Skeletal muscle cell (primary cell): ENCODE results near the gene BCAS3.
"Not testable (repeated sequence)": the region's sequence is repeated elsewhere in the genome, so short reads cannot be mapped to it uniquely, and the experiment has no call there.

Source experiments
- DNase-seq: peaks from one replicate; pipeline ENCODE4 v3.0.0-alpha.2; 2010; ENCODE audit warnings: low read depth
- H3K4me3 ChIP-seq: 2 replicates; pipeline ENCODE4 v1.5.1; 2011; ENCODE audit warnings: low read depth, mild to moderate bottlenecking, control low read depth, low read length, moderate library complexity

BCAS3 gene

GRCh38 chr17:61131585-61131984 lies 453.9 kb downstream of the BCAS3 start:
- H3K4me3 ChIP-seq = no peak overlapping the region
- no peak for DNase-seq

- no peak overlapping the region for H3K4me3 ChIP-seq
- DNase-seq = no peak
These were observed 454.9 kb downstream of the BCAS3 start for GRCh38 chr17:61132524-61132923.

DNA sequence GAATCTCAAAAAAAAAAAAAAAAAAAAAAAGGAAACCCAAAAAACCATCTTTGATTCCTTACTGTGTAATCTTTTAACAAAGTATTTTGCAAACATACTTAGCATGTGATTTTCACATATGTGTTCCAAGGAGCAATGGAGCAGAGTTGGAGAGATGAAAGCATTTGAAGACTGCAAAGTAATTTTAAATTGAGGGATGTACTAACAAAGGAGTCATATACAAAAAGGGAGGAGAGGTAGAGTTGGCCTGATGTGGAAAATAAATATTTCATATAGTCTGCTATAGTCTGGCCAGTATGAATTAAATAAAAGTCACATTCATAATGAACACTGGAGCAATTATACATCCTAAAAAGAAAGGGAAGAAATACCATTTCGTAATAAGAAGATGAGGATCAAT lies 456.2 kb downstream of the BCAS3 start:
- no peak overlapping the region for H3K4me3 ChIP-seq
- DNase-seq = no peak

GRCh38 chr17:61134551-61135235 lies 457.0 kb downstream of the BCAS3 start:
- DNase-seq = no peak
- no peak overlapping the region for H3K4me3 ChIP-seq

- no peak overlapping the region for H3K4me3 ChIP-seq
These were observed 458.1 kb downstream of the BCAS3 start for GRCh38 chr17:61135782-61136181.

DNA sequence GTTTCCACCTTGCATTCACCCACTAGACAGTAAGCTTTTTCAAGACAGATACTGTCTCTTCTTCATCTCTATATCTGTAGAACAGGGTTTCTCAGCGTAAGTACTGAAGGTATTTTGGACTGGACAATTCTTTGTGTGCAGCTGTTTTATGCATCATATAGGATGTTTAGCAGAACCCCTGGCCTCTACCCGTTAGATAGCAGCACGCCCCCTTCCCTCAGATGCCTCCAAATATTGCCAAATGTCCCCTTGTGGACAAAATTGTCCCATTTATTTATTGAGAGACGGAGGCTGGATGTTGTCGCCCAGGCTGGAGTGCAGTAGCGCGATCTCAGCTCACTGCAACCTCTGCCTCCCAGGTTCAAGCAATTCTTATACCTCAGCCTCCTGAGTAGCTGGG lies 458.6 kb downstream of the BCAS3 start:
- no peak overlapping the region for H3K4me3 ChIP-seq
- no peak for DNase-seq

More at GRCh38 chr17:61135782-61136181, 458.1 kb downstream of the BCAS3 start:
- DNase-seq = no peak

- H3K4me3 ChIP-seq = no peak overlapping the region
- DNase-seq = peak; percentile 37
These were observed 461.6 kb downstream of the BCAS3 start for GRCh38 chr17:61139219-61139618.

- no peak overlapping the region for H3K4me3 ChIP-seq
- no peak for DNase-seq
These were observed 462.6 kb downstream of the BCAS3 start for GRCh38 chr17:61140081-61140786.

DNA sequence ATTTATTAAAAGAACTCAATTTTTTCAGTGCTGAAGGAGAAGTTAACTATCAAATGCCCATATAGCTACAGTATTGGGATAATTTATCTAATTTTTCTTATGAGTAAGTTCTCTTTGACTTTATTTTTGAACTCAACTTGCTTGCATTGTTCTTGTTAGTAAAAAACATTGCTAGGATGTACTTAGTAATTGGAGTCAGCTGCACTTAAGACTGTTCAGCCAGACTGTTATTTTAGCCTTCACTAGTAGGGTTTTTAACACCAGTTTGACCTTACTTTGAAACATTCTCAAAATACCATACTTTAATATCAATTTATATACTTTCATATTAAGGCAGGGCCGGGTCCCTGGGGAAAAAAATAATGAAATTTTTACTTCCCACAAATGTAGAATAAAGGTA lies 465.4 kb downstream of the BCAS3 start:
- DNase-seq = no peak
- no peak overlapping the region for H3K4me3 ChIP-seq

- peak; percentile 37 for DNase-seq
- H3K4me3 ChIP-seq = no peak overlapping the region
These were observed 466.5 kb downstream of the BCAS3 start for GRCh38 chr17:61144137-61144536.

DNA sequence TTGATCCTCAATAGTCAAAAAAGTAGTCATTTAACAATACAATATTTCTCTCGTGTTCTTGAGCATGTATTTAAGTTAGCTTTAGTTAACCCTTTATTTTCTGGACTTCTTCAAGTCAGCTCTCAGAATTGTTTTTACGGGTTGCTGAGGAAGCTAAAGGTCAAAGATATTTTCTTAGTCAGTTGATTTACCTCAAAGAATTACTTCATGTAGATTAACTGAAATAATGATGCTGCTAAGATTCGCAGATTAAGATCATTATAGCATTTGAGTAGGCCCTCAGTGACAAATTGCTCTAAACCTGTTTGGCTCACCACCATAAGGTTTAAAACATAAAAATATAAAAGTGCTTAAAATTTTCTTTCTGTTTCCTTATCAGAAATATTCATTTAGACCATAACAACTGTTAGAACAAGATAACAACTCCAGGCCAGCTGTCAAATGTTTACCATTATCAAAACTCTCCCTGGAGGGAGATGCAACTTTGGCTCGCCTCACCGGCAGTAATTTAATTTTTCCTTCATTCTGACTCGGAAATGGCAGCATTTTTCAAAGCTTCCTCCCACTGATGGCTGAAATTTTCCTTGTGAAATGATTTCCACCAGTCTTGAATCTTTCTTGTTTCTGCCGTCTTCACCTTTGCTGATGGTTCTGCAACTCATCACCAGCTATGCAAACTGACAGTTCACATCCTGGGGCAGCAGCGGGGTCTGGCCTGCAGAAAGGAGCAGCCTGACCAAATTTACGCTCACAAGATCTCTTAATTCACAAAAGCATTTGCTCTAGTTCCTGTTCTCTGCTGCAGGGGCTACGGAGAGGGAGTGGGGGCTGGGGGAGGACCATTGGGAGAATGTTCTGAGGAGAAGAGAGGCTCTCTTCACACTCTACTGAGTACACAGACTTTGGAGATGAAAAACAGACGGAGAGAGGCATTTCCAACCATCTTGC lies 467.2 kb downstream of the BCAS3 start:
- no peak overlapping the region for H3K4me3 ChIP-seq

GRCh38 chr17:61146833-61147232 lies 469.2 kb downstream of the BCAS3 start:
- not testable (repeated sequence) for DNase-seq, H3K4me3 ChIP-seq

More for the DNA sequence above, 467.2 kb downstream of the BCAS3 start:
- no peak for DNase-seq

DNA sequence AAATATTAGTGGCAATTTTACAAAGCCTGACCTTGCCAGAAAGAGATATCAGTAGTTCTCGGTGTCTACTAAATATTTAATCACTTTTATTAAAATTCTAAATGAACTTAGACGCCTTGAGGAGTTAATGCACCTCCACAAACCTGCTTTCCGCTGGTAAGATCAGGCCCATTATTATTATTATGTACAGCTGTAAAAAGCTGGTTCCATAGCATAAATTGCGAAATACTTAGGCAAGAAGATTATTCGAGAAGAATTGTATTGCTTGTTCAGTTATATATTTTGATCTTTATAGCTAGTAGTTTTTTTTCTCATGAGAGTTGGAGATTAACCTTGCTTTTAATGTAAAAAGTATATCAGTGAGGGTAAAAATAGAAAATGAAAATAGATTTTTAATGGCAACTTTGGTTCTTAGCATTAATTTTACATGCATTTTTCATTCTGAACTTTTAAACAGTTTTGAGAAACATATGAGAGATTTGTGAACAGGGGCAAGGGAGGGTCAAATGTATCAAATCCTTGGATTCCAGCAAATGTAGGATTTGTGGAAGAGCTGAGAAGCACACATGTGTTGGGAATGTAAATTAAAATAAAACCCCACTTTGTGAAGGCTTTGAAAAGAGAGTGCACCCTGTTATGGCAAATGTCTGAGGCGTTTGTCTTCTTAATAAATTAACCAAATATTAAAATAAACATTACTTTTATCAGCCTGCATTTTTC lies 471.6 kb downstream of the BCAS3 start:
- no peak overlapping the region for H3K4me3 ChIP-seq

DNA sequence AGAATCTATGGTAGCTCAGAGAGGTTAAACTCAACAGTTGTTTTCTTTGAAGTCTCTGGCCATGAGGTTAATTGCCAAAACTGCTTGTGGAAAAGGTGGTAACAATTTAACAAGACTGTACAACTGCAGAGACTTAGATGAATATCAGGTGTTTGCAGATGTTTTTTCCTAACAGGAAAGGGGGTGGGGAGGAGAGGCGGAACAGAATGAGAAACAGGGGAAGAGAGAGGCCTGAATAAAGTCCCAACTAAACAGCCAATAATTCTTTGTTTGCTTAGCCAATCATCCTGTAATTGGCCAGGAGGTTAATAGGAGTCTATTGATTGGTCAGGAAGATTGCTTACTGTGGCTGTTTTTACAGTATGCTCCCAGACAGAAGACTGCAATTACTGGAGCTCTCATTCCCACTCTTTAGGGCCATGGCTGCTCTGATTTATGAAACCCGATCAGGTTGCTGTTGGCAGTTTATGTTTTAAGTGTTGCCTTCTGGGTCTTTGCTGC lies 472.3 kb downstream of the BCAS3 start:
- no peak for DNase-seq
- H3K4me3 ChIP-seq = no peak overlapping the region

More for the DNA sequence above, 471.6 kb downstream of the BCAS3 start:
- DNase-seq = no peak

DNA sequence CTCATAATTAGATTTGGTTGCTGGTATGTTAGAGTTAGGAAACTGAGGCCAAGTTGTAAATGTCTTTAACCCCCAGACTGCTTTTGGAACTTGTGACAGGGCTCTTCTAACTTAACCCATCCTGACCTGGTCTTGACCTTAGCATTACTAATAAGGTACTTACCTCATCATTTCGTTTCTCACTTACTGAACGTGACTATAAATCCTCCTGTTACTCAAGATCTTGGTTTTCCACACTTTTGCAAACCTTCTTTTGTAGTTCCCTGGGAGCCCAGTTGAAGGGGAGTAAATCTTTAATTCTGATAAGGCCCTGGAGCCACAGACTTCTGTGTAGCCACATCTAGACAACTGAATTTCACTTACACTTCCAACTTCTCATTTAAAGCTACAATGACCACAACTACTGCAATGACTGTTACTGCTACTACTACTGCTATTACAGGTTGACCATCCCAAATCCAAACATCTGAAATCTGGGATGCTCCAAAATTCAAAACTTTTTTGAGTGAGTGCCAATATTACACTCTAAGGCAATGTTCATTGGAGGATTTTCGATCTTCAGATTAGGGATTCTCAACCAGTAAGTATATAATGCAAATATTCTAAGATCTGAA lies 473.1 kb downstream of the BCAS3 start:
- no peak for DNase-seq
- H3K4me3 ChIP-seq = no peak overlapping the region

- no peak for DNase-seq
- H3K4me3 ChIP-seq = no peak overlapping the region
These were observed 475.2 kb downstream of the BCAS3 start for GRCh38 chr17:61152898-61153297.

DNA sequence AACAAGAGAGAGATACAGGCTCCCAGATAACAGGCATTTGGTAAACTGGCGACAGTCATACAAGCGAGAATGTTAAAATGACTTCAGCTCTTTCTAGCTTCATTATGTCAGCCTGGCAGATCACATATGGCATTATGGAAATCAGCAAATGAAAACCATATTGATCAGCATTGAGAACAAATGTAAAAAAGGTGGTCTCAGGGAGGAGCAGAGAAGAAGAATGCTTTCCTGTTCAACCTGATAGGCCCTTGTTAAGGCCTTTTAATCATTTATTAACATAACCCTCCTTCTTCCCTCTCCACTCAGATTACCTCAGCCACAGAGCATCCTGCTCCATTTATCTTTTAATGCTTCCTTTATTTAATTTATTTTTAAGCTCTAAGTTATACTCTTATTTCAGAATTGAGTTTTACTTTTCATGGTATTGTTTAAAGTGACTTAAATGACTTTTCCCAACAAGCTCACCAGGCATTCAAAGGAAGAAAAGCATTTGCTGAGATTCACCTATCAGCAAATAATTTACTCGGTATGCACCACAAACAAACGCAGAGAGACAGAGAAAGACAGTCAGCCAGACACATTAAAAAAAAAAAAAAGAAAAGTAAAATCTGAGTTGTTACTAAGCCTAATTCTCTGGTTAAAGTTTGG lies 478.1 kb downstream of the BCAS3 start:
- DNase-seq = no peak
- no peak overlapping the region for H3K4me3 ChIP-seq

GRCh38 chr17:61157246-61157886 lies 479.7 kb downstream of the BCAS3 start:
- no peak overlapping the region for H3K4me3 ChIP-seq
- no peak for DNase-seq
